Skeletal muscle cell (primary cell): ENCODE results near the gene DPP6.
"Not testable (repeated sequence)": the region's sequence is repeated elsewhere in the genome, so short reads cannot be mapped to it uniquely, and the experiment has no call there.

ENCODE experiments used
- DNase-seq: peaks from one replicate; pipeline ENCODE4 v3.0.0-alpha.2; 2010; ENCODE audit warnings: low read depth
- H3K4me3 ChIP-seq: 2 replicates; pipeline ENCODE4 v1.5.1; 2011; ENCODE audit warnings: low read depth, mild to moderate bottlenecking, control low read depth, low read length, moderate library complexity

The DPP6 gene

DNA sequence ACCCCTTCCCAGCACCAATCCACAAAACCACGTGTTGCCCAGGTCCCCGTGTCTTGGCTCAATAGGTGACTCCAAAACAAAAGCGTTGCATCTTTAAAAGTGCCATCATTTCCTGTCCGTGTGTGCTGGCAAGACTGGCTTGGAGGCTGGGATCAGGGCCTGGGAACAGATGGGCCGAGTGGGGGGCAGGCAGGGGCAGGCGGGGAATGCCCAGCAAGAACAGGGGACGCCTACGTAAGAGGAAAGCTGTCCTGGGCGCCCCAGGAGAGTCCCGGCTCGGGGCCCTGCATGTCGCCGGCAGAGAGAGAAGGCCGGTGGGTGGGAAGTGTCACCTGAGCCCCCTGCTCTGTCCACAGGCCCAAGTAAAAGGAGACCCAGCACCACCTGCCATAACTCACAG lies 864.2 kb downstream of the DPP6 start:
- H3K4me3 ChIP-seq = no peak overlapping the region
- DNase-seq = no peak

DNA sequence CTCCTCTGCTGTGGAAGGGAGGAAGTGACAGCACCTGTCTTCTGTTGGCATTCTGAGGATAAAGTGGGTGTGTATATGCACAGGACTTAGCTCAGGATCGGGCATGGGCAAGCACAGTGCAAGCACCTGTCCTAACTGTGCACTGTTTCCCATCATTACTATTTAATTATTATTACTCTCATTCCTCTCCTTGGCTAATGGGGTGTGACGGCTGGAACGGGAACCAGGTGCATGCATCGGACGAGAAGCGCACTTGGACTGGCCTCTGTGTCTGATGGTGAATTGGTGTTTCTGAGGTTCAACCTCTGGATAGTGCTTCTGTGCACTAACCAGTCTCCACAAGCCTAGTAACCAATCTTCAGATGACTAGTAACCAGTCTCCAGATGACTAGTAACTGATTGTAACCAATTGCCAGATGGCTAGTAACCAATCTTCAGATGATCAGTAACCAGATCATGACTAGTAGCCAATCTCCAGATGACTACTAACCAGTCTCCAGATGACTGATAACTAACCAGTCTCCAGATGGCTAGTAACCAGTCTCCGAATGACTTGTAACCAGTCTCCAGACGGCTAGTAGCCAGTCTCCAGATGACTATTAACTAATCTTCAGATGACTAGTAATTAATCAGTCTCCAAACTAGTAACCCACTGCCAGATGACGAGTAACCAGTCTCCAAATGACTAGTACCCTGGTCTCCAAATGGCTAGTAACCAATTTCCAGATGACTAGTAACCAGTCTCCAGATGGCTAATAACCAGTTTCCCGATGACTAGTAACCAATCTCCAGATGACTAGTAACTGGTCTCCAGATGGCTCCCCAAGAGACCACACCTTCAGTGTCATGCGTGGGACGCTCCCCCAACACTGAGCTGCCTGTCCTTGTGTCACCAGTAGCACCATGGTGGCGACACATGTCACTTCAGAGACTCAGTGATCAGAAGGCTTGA lies 864.9 kb downstream of the DPP6 start:
- no peak for DNase-seq
- H3K4me3 ChIP-seq = no peak overlapping the region

DNA sequence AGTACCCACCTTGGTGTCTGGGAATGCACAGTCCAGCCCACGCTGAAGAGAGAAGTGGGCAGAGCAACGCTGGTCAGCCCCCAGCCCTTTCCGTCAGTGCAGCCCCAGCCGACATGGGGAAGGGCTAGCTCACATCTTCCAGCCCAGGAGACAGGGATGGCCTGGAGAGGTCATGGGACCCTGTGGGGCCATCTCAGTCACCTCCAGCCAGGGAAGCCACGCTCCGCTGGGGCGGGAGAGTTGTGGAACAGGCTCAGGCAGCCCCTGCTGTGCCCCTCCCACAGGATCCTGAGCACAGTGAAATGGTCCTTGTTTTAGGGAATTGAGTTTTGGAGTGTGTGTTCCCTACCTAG lies 865.6 kb downstream of the DPP6 start:
- no peak overlapping the region for H3K4me3 ChIP-seq
- no peak for DNase-seq

DNA sequence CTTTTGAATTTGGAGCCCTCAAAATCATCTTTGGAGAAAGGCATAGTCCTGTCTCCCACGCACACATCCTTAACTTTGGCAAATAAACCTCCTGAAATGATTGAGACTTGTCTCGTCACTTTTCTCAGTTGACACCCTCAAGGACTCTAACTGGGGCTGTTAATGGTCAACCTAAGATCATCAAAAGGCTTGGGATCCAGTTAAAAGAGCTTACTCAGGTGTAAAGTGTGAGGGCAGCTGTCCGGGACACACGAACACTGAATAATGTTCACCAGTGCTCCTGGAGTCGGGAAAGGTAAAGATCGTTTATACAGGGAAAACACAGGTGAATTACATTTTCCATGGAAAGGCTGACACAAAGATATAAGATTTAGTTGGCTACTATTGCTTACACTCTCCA lies 866.1 kb downstream of the DPP6 start:
- H3K4me3 ChIP-seq = no peak overlapping the region
- no peak for DNase-seq

DNA sequence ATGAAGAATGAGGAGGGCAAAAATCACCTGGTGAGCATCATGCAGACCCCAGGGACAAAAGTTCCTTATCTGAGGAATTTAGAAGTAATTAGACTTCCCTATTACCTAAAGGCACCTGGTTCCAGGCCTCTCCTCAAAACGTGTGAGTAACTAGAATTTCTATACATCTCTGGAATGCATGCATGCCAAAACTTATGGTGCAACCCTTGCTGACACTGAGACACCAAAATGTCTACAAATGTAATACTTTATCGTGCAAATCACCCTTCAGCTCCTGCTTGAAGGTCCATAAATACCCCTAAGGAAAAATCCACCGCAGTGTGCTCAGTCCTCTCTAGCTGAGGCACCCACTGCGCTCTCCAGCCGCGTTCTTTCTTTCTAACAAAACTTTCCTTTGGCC lies 866.5 kb downstream of the DPP6 start:
- no peak overlapping the region for H3K4me3 ChIP-seq
- no peak for DNase-seq

DNA sequence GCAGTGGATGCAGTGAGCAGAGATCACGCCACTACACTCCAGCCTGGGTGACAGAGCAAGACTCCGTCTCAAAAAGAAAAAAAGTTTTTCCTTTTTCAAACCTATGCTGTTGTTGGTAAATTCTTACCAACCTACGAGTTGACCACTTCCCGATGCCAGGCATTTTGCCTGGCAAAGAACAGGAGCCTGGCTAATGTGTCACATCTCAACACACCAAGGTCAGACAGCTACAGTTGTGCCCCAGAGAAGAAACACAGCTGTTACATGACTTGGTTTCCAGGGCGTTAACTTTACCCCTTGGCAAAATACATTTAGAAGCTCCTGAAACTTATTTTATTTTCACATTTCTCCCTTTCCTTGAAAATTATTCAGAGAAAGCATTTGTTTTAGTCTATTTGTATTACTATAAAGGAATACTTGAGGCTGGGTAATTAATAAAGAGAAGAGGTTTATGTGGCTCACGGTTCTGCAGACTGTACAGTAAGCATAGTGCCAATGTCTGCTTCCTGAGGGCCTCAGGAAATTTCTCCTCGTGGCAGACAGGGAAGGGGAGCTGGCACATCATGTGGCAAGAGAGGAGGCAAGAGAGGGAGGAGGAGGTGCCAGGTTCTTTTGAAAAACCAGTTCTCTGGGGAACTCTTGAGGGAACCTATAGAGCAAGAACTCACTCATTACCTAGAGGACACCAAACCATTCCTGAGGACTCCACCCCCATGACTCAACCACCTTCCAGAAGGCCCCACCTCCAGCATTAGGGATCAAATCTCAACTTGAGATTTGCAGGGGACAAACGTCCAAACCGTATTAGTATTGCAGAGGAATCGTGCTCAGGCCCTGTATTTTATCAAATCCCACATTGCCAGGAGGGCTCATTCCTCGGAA lies 867.4 kb downstream of the DPP6 start:
- H3K4me3 ChIP-seq = no peak overlapping the region
- DNase-seq = no peak

DNA sequence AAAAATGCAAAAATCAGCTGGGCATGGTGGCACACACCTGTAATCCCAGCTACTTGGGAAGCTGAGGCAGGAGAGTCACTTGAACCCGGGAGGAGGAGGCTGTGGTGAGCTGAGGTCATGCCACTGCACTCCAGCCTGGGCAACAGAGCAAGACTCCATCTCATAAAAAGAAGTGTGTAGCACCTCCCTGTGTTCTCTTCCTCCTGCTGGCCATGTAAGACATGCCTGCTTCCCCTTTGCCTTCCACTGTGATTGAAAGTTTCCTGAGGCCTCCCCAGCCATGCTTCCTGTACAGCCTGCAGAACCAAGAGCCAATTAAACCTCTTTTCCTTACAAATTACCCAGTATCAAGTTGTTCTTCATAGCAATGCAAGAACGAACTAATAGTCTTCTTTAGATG lies 870.3 kb downstream of the DPP6 start:
- not testable (repeated sequence) for H3K4me3 ChIP-seq, DNase-seq

DNA sequence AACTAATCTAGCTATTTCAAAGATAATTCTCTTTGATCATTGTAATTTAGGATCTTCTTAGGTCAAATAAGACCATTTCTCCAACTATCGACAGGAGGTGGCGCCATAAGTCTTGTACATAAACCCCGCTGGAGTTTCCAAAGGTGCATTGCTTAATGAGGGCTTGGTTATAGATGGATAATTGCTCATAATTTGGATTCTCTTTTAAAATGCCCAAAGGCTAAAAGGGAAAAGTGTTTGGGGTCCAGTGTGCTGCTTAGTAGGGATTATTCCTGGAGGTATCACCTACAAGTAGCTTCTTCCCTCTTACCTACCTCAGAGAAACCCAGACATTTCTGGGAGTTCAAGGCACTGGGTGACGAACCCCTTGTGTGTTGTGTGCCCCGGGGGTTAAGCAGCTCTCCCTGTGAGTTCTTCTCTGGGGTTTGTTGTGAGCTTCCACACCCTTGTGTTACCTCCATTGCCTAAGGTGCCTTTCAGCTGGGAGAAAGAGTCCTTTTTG lies 875.5 kb downstream of the DPP6 start:
- peak overlapping the region; percentile 60 for H3K4me3 ChIP-seq

DNA sequence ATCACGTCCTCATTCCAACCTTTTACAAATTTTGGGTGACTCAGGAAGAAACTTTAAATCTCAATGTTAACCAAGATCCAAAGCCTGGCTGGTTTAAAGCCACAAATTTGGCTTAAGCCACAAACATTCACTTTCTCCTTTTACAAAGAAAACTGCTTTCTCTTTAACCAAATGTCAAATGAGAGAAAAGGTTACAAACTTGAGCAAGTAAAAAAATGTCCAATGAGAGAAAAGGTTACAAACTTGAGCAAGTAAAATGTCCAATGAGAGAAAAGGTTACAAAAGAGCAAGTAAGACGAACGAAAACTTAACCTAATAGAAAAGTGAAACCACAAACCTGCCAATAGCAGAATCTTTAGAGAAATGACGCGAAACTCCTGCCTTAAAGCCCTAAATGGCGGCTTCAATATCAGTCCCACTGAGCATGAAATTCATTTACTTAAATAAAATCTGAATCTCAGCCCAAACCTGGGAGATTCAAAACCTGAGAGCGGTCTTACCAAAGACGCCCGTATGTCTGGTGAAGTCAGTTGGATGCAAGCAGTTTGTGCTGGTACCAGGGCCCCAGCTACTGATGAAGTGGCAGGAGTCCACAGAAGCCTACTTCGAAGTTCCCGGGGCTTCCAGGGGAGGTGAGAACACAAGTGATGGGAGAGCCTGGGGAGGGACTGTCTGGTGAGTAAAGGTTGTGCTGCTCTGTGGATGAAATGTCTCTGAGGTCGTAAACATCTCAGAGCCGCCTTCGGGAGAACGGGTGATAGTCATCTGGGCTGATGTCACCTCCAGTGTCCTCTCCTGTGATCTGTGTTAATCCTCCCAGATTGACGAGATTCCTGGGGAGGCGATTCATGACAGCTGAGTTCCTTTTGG lies 876.2 kb downstream of the DPP6 start:
- H3K4me3 ChIP-seq = peak overlapping the region; percentile 60
- peak; percentile 77 for DNase-seq

More for the DNA sequence above, 875.5 kb downstream of the DPP6 start:
- peak; percentile 70 for DNase-seq

DNA sequence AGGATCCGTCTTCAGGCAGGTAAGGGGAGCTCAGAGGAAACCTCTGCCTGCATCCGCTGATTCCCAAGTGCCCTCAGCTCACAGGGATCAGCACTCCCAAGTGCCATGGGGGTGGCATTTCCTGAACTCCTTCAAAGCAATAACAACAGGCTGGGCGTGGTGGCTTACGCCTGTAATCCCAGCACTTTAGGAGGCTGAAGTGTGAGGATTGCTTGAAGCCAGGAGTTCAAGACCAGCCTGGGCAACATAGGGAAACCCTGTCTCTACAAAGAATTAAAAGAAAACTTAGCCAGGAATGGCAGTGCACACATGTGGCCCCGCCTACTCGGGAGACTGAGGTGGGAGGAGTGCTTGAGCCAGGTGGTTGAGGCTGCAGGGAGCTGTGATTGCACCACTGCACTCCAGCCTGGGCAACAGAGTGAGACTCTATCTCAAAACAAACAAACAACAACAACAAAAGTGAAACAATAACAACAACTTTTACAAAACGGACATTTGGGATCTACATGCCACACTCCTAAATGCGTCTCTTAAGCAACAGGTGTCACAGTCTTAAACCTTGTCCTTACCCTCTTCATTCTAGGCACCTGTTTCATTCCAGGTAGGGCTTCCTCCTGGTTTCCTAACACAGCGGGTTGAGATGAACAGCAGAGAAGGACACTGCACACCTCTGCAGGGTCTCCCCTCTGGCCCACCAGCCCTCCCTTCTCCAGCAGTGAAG lies 877.0 kb downstream of the DPP6 start:
- no peak for DNase-seq

DNA sequence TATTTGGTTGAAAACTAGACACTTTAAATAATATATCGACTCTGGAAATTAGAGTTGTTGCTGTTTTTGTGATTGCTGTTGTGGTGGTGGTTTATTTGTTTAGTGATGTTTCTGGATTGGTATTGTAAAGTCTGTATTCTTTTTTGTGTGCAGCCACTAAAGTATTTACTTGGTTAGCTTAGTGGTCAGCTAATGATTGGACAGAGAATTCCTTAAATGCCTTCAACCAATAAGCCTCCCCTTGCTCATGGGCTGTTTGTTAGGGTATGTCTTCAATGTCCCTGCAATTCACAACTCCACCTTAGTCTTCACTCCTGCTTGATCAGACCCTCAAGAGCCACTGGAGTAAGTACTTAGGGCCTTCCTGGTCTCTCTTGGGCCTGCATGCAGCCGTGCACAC lies 879.7 kb downstream of the DPP6 start:
- H3K4me3 ChIP-seq = no peak overlapping the region
- no peak for DNase-seq

More for the DNA sequence above, 877.0 kb downstream of the DPP6 start:
- H3K4me3 ChIP-seq = peak overlapping the region; percentile 60

DNA sequence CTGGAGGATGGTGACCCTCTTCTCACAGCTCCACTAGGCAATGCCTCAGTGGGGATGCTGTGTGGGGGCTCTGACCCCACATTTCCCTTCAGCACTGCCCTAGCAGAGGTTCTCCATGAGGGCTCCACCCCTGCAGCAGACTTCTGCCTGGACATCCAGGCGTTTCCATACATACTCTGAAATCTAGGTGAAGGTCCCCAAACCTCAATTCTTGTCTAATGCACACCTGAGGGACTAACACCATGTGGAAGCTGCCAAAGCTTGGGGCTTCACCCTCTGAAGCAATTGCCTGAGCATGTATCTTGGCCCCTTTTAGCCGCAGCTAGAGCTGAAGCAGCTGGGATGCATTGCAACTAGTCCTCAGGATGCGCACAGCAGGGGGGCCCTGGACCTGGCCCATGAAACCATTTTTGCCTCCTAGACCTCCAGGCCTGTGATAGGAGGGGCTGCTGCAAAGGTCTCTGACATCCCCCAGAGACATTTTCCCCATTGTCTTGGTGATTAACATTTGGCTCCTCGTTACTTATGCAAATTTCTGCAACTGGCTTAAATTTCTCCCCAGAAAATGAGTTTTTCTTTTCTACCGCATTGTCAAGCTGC lies 882.3 kb downstream of the DPP6 start:
- not testable (repeated sequence) for H3K4me3 ChIP-seq, DNase-seq

DNA sequence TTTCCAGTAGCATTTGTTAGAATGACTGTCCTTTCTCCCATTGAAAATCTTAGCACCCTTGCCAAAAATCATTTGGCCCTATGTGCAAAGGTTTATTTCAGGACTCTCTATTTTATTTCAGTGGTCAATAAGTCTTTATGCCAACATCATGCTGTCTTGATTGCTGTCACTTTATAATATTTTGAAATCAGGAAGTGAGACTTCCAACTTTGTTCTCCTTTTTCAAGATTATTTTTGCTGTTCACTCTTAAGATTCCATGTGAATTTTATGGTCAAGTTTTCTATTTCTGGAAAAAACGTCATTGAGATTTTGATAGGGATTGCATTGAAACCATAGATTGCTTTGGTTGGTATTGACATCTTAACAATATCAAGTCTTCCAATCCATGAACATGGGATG lies 885.6 kb downstream of the DPP6 start:
- no peak overlapping the region for H3K4me3 ChIP-seq
- no peak for DNase-seq

DNA sequence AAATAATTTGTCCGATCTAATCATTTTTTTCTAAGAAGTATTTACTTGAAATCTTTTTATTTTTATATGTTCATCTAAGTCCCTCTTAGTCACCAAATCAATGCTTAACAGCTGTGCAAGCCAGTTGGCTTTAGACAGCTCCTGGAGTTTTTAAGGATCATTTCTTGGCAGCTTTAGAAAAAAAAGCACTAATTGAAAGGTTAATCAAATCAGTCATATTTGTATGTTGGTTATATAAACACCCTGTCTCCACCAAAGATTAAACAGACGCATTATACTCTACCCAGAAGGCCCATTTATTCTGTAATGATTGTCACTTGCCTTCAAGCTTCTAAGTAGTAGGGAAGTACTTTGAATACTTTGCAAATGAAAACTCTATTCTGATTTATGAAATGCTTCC lies 890.5 kb downstream of the DPP6 start:
- no peak overlapping the region for H3K4me3 ChIP-seq
- no peak for DNase-seq
